Right lobe of liver (tissue), 6 donors: ENCODE results near the gene FPGS. TPM values are rescaled to one million over a fixed set of nuclear protein-coding genes. Genes with fewer than 3 reads are reported as not detected.

Source experiments
- ATAC-seq, 4 donors: fragments of 200-7000 bp; cut with Tn5 transposase; one replicate each; pipeline ENCODE4 v1.9.1; 2020; ENCODE audit warnings: mild to moderate bottlenecking in 4 of 4, moderate library complexity in 4 of 4
- DNase-seq, 3 donors: peaks; one replicate each; pipeline ENCODE4 v3.0.0-alpha.2; 2020
- H3K27ac ChIP-seq, 3 donors: fragments of 200-600 bp; one replicate each; pipeline ENCODE4 v1.8.0; 2022
- H3K27me3 ChIP-seq, 2 donors: fragments of 200-600 bp; one replicate each; pipeline ENCODE4 v1.8.0; 2022
- H3K36me3 ChIP-seq, 4 donors: fragments of 200-600 bp; sonication (generic) in 1 of 4; one replicate each; pipeline versions ENCODE4 v1.5.1 to v1.8.0; 2017 to 2022; ENCODE audit warnings: control low read depth in 1 of 4
- H3K4me1 ChIP-seq, 4 donors: fragments of 200-600 bp; sonication (generic) in 1 of 4; one replicate each; pipeline versions ENCODE4 v1.5.1 to v1.8.0; 2017 to 2022; ENCODE audit warnings: control low read depth in 1 of 4
- H3K4me3 ChIP-seq, 3 donors: fragments of 200-600 bp; one replicate each; pipeline ENCODE4 v1.8.0; 2022
- H3K9me3 ChIP-seq, 4 donors: fragments of 200-600 bp; sonication (generic) in 1 of 4; one replicate each; pipeline versions ENCODE4 v1.5.1 to v1.8.0; 2017 to 2022; ENCODE audit warnings: control low read depth in 1 of 4
- POLR2A ChIP-seq: fragments of 450-650 bp; IDR thresholded peaks from one replicate; pipeline ENCODE4 v1.6.1; 2017; ENCODE audit warnings: antibody characterized with exemption, mild to moderate bottlenecking
- WGBS: methylation state at CpG from one replicate; pipeline ENCODE4 v1.1.6; 2018; ENCODE audit warnings: low coverage, low lambda C conversion rate; ENCODE audit not compliant: insufficient coverage; ENCODE audit errors: missing lambda C conversion rate; 5-methylcytosine and 5-hydroxymethylcytosine counted together
- intact Hi-C, 2 donors: fragments of 100-400 bp; cut with DNase I; formaldehyde crosslinking; loops; one replicate each; pipeline versions ENCODE4 v1.11.2 to v1.14.1; 2022
- total RNA-seq, 6 experiments: library from RNA; depleted of rRNA in 2 of 6; stranded (reverse); fragments of >200 nt in 2 of 6; fragmentation: NEBNext Ultra II Directional in 3 of 6; extraction: Animal tissue kit (Norgen Biotek cat#: 25700) in 3 of 6; gene quantifications; one replicate each; pipeline versions ENCODE4 v1.1.0 to v1.2.4, GENCODE V29; 2016 to 2023
- TF ChIP-seq, protein P1 (sequence below), 4 donors: fragments of 200-600 bp in 3 of 4; fragments of 450-650 bp in 1 of 4; IDR thresholded peaks; one replicate each; pipeline versions ENCODE4 v1.5.1 to v1.8.0; 2016 to 2022; ENCODE audit warnings: antibody characterized with exemption in 4 of 4, mild to moderate bottlenecking in 2 of 4
- donor health status: DM: no; HTN: yes; CAD: no.
- donor health status: DM: no; HTN: no; CAD: no.
- donor health status: DM: no; HTN: no; CAD: no.
- donor health status: DM: no; HTN: yes; CAD: no.
- donor health status: DM: no; HTN: yes; CAD: no.

Gene FPGS
- total RNA-seq, 6 experiments from 2014 or later: 44.3 to 68.5 (median 56.9) TPM

DNA sequence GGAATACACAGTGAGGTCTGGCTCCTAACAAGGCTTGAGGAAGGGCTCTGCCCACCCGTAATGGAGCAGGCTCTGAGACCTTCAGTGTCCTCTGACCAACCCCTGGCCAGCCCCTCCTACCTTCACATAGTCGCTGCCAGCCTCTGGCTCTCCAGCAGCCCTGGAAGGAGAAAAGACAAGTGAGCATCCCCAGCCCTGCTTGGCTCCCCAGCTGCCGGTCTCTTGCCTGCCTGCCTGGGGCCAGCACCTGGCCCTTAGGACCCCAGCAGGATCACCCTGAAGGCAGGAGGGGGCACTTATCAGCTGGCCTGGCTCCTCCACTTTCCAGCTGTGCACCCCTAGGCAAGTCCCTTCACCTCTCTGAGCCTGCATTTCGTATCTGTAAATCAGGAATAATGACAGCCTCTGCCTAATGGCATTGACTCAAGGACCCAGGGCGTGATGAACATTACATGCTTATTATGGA is 41.2 kb upstream of the FPGS start:
- no peaks in the 10 kb centered on the region for H3K9me3 ChIP-seq
- H3K4me3 ChIP-seq: no peak overlapping the region
- intact Hi-C loops: no loop called here
- DNase-seq (no peak), ATAC-seq (no peak)
- no peak overlapping the region for H3K27ac ChIP-seq
- WGBS: 40% methylated on average over 1 of the region's 5 CpGs
- TF ChIP-seq, protein P1, sequence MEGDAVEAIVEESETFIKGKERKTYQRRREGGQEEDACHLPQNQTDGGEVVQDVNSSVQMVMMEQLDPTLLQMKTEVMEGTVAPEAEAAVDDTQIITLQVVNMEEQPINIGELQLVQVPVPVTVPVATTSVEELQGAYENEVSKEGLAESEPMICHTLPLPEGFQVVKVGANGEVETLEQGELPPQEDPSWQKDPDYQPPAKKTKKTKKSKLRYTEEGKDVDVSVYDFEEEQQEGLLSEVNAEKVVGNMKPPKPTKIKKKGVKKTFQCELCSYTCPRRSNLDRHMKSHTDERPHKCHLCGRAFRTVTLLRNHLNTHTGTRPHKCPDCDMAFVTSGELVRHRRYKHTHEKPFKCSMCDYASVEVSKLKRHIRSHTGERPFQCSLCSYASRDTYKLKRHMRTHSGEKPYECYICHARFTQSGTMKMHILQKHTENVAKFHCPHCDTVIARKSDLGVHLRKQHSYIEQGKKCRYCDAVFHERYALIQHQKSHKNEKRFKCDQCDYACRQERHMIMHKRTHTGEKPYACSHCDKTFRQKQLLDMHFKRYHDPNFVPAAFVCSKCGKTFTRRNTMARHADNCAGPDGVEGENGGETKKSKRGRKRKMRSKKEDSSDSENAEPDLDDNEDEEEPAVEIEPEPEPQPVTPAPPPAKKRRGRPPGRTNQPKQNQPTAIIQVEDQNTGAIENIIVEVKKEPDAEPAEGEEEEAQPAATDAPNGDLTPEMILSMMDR (IDR thresholded peaks at IDR 0.05): no peak
- TF ChIP-seq POLR2A: no peak
- no peaks in the 10 kb centered on the region for H3K27me3 ChIP-seq
- H3K36me3 ChIP-seq: no peaks in the 10 kb centered on the region
- no peaks in the 10 kb centered on the region for H3K4me1 ChIP-seq

DNA sequence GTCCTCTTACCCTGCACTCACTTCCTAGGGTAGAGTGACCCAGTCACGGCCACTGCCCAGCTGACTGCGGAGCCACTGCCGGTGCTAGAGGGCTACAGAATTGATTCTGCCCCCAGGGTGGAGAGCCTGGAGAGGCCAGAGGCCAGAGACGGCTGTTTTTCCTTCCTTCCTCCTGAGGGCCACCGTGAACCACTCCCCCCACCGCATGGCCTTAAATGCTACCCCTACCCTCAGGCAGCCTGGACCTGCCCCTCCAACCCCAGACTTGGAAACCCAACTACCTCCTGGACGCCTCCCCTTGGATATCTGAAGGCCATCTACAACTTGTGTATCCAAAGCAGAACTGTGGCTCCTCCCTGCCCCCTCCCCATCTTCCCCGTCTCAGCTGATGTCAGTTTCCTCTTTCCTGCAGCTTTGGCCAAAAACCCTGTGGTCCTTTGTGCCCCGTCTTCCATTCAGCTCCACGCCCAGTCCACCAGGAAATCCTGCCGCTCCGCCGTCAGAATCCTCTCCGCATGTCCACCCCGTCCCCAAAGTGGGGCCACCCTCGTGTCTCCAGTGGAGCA is 40.5 kb upstream of the FPGS start:
- H3K4me3 ChIP-seq: no peak overlapping the region

DNA sequence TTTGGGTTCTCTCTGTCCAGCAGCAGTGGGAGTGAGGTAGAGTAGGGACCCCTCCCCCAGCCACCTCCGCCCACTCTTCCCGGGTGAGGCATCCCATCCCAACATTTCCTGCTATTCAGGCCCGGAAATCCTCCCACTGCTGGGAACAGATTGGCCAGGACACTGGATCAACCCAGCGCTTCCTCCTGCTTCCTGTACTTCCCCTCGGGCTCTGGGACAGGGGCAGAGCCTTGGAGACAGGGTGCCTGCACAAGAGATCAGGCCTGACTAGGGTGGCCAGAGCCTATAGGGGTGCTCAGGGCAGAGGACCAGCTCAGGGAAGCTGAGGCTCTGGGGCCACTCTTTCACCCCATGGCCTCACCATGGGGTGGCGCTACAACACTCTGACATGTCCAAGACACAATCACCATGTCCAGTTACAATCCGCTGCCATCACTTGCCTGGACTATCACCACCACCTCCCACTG is 38.7 kb upstream of the FPGS start:
- ATAC-seq (peak; percentile 66 to 76 (median 68)), DNase-seq (peak; percentile 55 to 60 (median 59))
- no peaks in the 10 kb centered on the region for H3K27me3 ChIP-seq
- no peaks in the 10 kb centered on the region for H3K36me3 ChIP-seq
- intact Hi-C loops: no loop called here
- H3K27ac ChIP-seq: no peak overlapping the region
- H3K9me3 ChIP-seq: no peaks in the 10 kb centered on the region
- H3K4me3 ChIP-seq: no peak overlapping the region
- H3K4me1 ChIP-seq: no peaks in the 10 kb centered on the region
- 44% methylated on average over 6 of the region's 7 CpGs for WGBS
- no peak for TF ChIP-seq POLR2A
- TF ChIP-seq, protein P1 (IDR thresholded peaks at IDR 0.05): peak; percentile 27 to 43 (median 38)

More for the DNA sequence above, 40.5 kb upstream of the FPGS start:
- no peaks in the 10 kb centered on the region for H3K27me3 ChIP-seq
- 39% methylated on average over 7 of the region's 16 CpGs for WGBS
- TF ChIP-seq POLR2A: no peak
- TF ChIP-seq, protein P1 (IDR thresholded peaks at IDR 0.05): no peak
- H3K27ac ChIP-seq: peak overlapping the region in 1 of 3 donors; percentile 23
- H3K36me3 ChIP-seq: no peaks in the 10 kb centered on the region
- DNase-seq (peak; percentile 54 to 61 (median 60)), ATAC-seq (peak; percentile 67 to 70 (median 69))
- H3K4me1 ChIP-seq: no peaks in the 10 kb centered on the region
- intact Hi-C loops: no loop called here
- no peaks in the 10 kb centered on the region for H3K9me3 ChIP-seq

DNA sequence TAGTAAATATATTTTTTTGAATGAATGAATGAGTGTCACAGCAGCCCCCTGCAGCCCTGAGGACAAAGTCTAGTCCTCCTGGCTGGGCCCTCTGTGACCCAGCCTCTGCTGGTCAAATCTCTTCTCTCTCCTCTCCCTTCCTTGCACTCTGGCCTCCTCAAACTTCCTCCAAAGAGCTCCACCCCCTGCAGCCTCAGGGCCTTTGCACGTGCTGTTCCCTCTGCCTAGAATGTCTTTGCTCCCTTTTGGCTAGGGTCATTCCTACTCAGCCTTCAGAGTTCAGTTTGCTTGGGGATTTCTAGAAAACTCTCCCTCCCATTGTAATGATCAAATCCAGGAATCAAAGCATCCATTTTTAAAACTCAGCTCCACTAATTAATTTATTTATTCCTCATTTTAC is 37.3 kb upstream of the FPGS start:
- Histone ChIP-seq H3K27ac (no peak overlapping the region), H3K4me3 (no peak overlapping the region), H3K9me3 (no peaks in the 10 kb centered on the region), H3K36me3 (no peaks in the 10 kb centered on the region), H3K4me1 (no peaks in the 10 kb centered on the region), H3K27me3 (no peaks in the 10 kb centered on the region)
- no peak for TF ChIP-seq POLR2A
- TF ChIP-seq, protein P1 (IDR thresholded peaks at IDR 0.05): no peak
- WGBS: 74% methylated on average over 1 of the region's 1 CpG
- ATAC-seq (no peak), DNase-seq (no peak)
- intact Hi-C loops: no loop called here
